HEK293T (cell line): ENCODE results near the gene FAM222B.

ENCODE experiments used
- ARNT ChIP-seq: fragments of 450-650 bp; IDR thresholded peaks from 2 replicates; pipeline ENCODE4 v1.6.1; 2017; ENCODE audit warnings: mild to moderate bottlenecking
- BHLHE40 ChIP-seq: fragments of 450-650 bp; IDR thresholded peaks from 2 replicates; pipeline ENCODE4 v1.6.1; 2016; ENCODE audit warnings: mild to moderate bottlenecking, moderate library complexity, borderline replicate concordance
- CTBP1 ChIP-seq: fragments of 450-650 bp; IDR thresholded peaks from 2 replicates; pipeline ENCODE4 v1.6.1; 2016; ENCODE audit warnings: borderline replicate concordance
- FOXK2 ChIP-seq: fragments of 450-650 bp; IDR thresholded peaks from 2 replicates; pipeline ENCODE4 v1.6.1; 2016; ENCODE audit warnings: mild to moderate bottlenecking
- FOXM1 ChIP-seq: fragments of 450-650 bp; IDR thresholded peaks from 2 replicates; pipeline ENCODE4 v1.6.1; 2017; ENCODE audit warnings: mild to moderate bottlenecking, borderline replicate concordance
- HDGF ChIP-seq: fragments of 450-650 bp; IDR thresholded peaks from 2 replicates; pipeline ENCODE4 v1.6.1; 2017; ENCODE audit warnings: antibody characterized with exemption, borderline replicate concordance
- L3MBTL2 ChIP-seq: fragments of 450-650 bp; conservative IDR thresholded peaks from 2 replicates; pipeline ENCODE4 v1.6.1; 2016; ENCODE audit warnings: mild to moderate bottlenecking
- NFRKB ChIP-seq: fragments of 450-650 bp; IDR thresholded peaks from 2 replicates; pipeline ENCODE4 v1.6.1; 2016; ENCODE audit warnings: mild to moderate bottlenecking, moderate library complexity
- SP1 ChIP-seq: fragments of 450-650 bp; IDR thresholded peaks from 2 replicates; pipeline ENCODE4 v1.6.1; 2017
- TARDBP ChIP-seq: fragments of 450-650 bp; IDR thresholded peaks from 2 replicates; pipeline ENCODE4 v1.6.1; 2016
- ZNF384 ChIP-seq: fragments of 450-650 bp; IDR thresholded peaks from 2 replicates; pipeline ENCODE4 v1.6.1; 2016

GRCh38 chr17:28725166-28725659 is 117.4 kb downstream of the FAM222B start:
- no peak for TF ChIP-seq BHLHE40
- TF ChIP-seq TARDBP, result no peak
- no peak for TF ChIP-seq NFRKB
- TF ChIP-seq FOXM1, result no peak
- TF ChIP-seq FOXK2, result no peak
- TF ChIP-seq ZNF384, result no peak
- TF ChIP-seq CTBP1, result no peak
- no peak for TF ChIP-seq HDGF
- no peak for TF ChIP-seq SP1
- no peak for TF ChIP-seq ARNT
- TF ChIP-seq L3MBTL2, result no peak; the same call in 1 of the 2 replicates
